H9 (cell line): ENCODE measurements around the gene MLIP. TPM values are rescaled to one million over a fixed set of nuclear protein-coding genes. Genes with fewer than 3 reads are reported as not detected.

Source experiments
- DNase-seq: peaks from one replicate; pipeline ENCODE4 v3.0.0-alpha.2; 2017
- H2AFZ ChIP-seq: one replicate; pipeline ENCODE4 v1.6.1; 2013; ENCODE audit warnings: mild to moderate bottlenecking, low read length, control low read depth, moderate library complexity
- H2AK5ac ChIP-seq: 2 replicates; pipeline ENCODE4 v1.6.1; 2013; ENCODE audit warnings: low read length, control low read depth, mixed read lengths; ENCODE audit not compliant: insufficient read length
- H2BK120ac ChIP-seq: one replicate; pipeline ENCODE4 v1.6.1; 2013; ENCODE audit warnings: low read depth, mild to moderate bottlenecking, low read length, control low read depth, inconsistent platforms; ENCODE audit not compliant: poor library complexity, severe bottlenecking
- H2BK12ac ChIP-seq: 2 replicates; pipeline ENCODE4 v1.6.1; 2013; ENCODE audit warnings: low read length, control low read depth, mixed read lengths, low read depth; ENCODE audit not compliant: insufficient read length
- H2BK15ac ChIP-seq: 2 replicates; pipeline ENCODE4 v1.6.1; 2013; ENCODE audit warnings: low read depth, low read length, control low read depth
- H2BK20ac ChIP-seq: one replicate; pipeline ENCODE4 v1.6.1; 2013; ENCODE audit warnings: low read depth, mild to moderate bottlenecking, low read length, control low read depth, inconsistent platforms; ENCODE audit not compliant: poor library complexity, severe bottlenecking
- H2BK5ac ChIP-seq: 2 replicates; pipeline ENCODE4 v1.6.1; 2013; ENCODE audit warnings: low read length, control low read depth, mixed read lengths; ENCODE audit not compliant: insufficient read length
- H3K14ac ChIP-seq: 2 replicates; pipeline ENCODE4 v1.6.1; 2013; ENCODE audit warnings: low read length, control low read depth; ENCODE audit not compliant: insufficient read depth
- H3K18ac ChIP-seq: 2 replicates; pipeline ENCODE4 v1.6.1; 2013; ENCODE audit warnings: low read depth, mild to moderate bottlenecking, mixed read lengths, low read length, control low read depth; ENCODE audit not compliant: insufficient read length
- H3K23ac ChIP-seq: 2 replicates; pipeline ENCODE4 v1.6.1; 2013; ENCODE audit warnings: low read length, control low read depth, mixed read lengths, low read depth; ENCODE audit not compliant: insufficient read length
- H3K23me2 ChIP-seq: 2 replicates; pipeline ENCODE4 v1.6.1; 2013; ENCODE audit warnings: low read depth, mild to moderate bottlenecking, mixed read lengths, low read length, control low read depth; ENCODE audit not compliant: insufficient read length, poor library complexity, severe bottlenecking
- H3K27ac ChIP-seq: 2 replicates; pipeline ENCODE4 v1.5.1; 2013; ENCODE audit warnings: low read length, control low read depth, mixed read lengths, low read depth; ENCODE audit not compliant: insufficient read length
- H3K27me3 ChIP-seq: 2 replicates; pipeline ENCODE4 v1.6.1; 2013; ENCODE audit warnings: low read length, control low read depth, inconsistent platforms; ENCODE audit not compliant: insufficient read depth
- H3K4ac ChIP-seq: 2 replicates; pipeline ENCODE4 v1.6.1; 2013; ENCODE audit warnings: low read depth, mild to moderate bottlenecking, control low read depth, inconsistent platforms, low read length, moderate library complexity
- H3K4me1 ChIP-seq: 2 replicates; pipeline ENCODE4 v1.6.1; 2013; ENCODE audit warnings: low read length, control low read depth, inconsistent platforms; ENCODE audit not compliant: insufficient read depth
- H3K4me2 ChIP-seq: 2 replicates; pipeline ENCODE4 v1.6.1; 2013; ENCODE audit warnings: low read length, control low read depth, mixed read lengths; ENCODE audit not compliant: insufficient read length, insufficient read depth
- H3K56ac ChIP-seq: 2 replicates; pipeline ENCODE4 v1.6.1; 2013; ENCODE audit warnings: low read depth, mild to moderate bottlenecking, mixed read lengths, low read length, control low read depth; ENCODE audit not compliant: insufficient read length
- H3K79me1 ChIP-seq: 2 replicates; pipeline ENCODE4 v1.6.1; 2013; ENCODE audit warnings: low read depth, mild to moderate bottlenecking, moderate library complexity, low read length, control low read depth, inconsistent platforms; ENCODE audit not compliant: insufficient read depth, poor library complexity, severe bottlenecking
- H3K79me2 ChIP-seq: 2 replicates; pipeline ENCODE4 v1.6.1; 2013; ENCODE audit warnings: low read length, control low read depth, inconsistent platforms; ENCODE audit not compliant: insufficient read depth
- H3K9ac ChIP-seq: 2 replicates; pipeline ENCODE4 v1.6.1; 2013; ENCODE audit warnings: low read length, control low read depth, mixed read lengths; ENCODE audit not compliant: insufficient read length; ENCODE audit errors: extremely low read depth
- H3K9me3 ChIP-seq: one replicate; pipeline ENCODE4 v1.6.1; 2013; ENCODE audit warnings: low read depth, low read length, inconsistent platforms; ENCODE audit not compliant: control insufficient read depth
- H3T11ph ChIP-seq: one replicate; pipeline ENCODE4 v1.6.1; 2013; ENCODE audit warnings: mild to moderate bottlenecking, low read length, control low read depth, inconsistent platforms
- H4K20me1 ChIP-seq: one replicate; pipeline ENCODE4 v1.6.1; 2013; ENCODE audit not compliant: control insufficient read depth, insufficient read length, insufficient read depth
- H4K5ac ChIP-seq: 2 replicates; pipeline ENCODE4 v1.6.1; 2013; ENCODE audit warnings: low read depth, mild to moderate bottlenecking, mixed read lengths, low read length, control low read depth; ENCODE audit not compliant: insufficient read length
- H4K8ac ChIP-seq: replicated peaks from 2 replicates; pipeline ENCODE4 v1.6.1; 2013; ENCODE audit warnings: low read length, control low read depth, mixed read lengths, low read depth; ENCODE audit not compliant: insufficient read length
- H4K91ac ChIP-seq: 2 replicates; pipeline ENCODE4 v1.6.1; 2013; ENCODE audit warnings: low read depth, mild to moderate bottlenecking, moderate library complexity, mixed read lengths, low read length, control low read depth; ENCODE audit not compliant: insufficient read length
- H3K27ac Mint-ChIP-seq, 3 experiments: 2 replicates in 2 of 3; 3 replicates in 1 of 3; pipeline ENCODE4 v1.8.0; 2020 to 2021; ENCODE audit warnings: mixed read lengths in 3 of 3, mild to moderate bottlenecking in 1 of 3, moderate library complexity in 1 of 3
- H3K27me3 Mint-ChIP-seq: 2 replicates; pipeline ENCODE4 v1.8.0; 2021; ENCODE audit warnings: low read depth, mild to moderate bottlenecking, moderate library complexity, mixed read lengths
- H3K36me3 Mint-ChIP-seq, 3 experiments: 2 replicates in 2 of 3; 3 replicates in 1 of 3; pipeline ENCODE4 v1.8.0; 2020 to 2021; ENCODE audit warnings: low read depth in 3 of 3, mixed read lengths in 3 of 3; ENCODE audit not compliant: insufficient read depth in 1 of 3
- H3K4me1 Mint-ChIP-seq, 2 experiments: 2 replicates each; pipeline ENCODE4 v1.8.0; 2020; ENCODE audit warnings: mixed read lengths in 2 of 2
- H3K4me3 Mint-ChIP-seq, 2 experiments: 2 replicates in 1 of 2; 3 replicates in 1 of 2; pipeline ENCODE4 v1.8.0; 2020 to 2021; ENCODE audit warnings: mild to moderate bottlenecking in 2 of 2, mixed read lengths in 2 of 2, moderate library complexity in 1 of 2
- H3K9me3 Mint-ChIP-seq, 2 experiments: 2 replicates in 1 of 2; 3 replicates in 1 of 2; pipeline ENCODE4 v1.8.0; 2020; ENCODE audit warnings: mild to moderate bottlenecking in 2 of 2, mixed read lengths in 2 of 2, moderate library complexity in 1 of 2
- CTCF ChIP-seq: fragments of 200-600 bp; sonication (generic); conservative IDR thresholded peaks from 3 replicates; pipeline ENCODE4 v1.8.0; 2021; ENCODE audit warnings: antibody characterized with exemption, mild to moderate bottlenecking
- WGBS: extraction: QIAGEN DNeasy Blood & Tissue Kit; methylation state at CpG from one replicate; pipeline ENCODE4 v1.1.7; 2013; ENCODE audit warnings: missing lambda C conversion rate, low lambda C conversion rate, mixed read lengths; ENCODE audit not compliant: insufficient read length; ENCODE audit errors: extremely low coverage; 5-methylcytosine and 5-hydroxymethylcytosine counted together
- total RNA-seq: library from RNA; stranded (reverse); gene quantifications from 2 replicates; pipeline ENCODE4 v1.2.1, GENCODE V29; 2021

Gene MLIP
- total RNA-seq, 1 experiment from 2014 or later: not detected

GRCh38 chr6:54284161-54284860 is 173.1 kb downstream of the MLIP start:
- Mint-ChIP-seq H3K9me3 (no peaks in the 10 kb centered on the region), H3K4me3 (no peak overlapping the region), H3K27me3 (no peaks in the 10 kb centered on the region), H3K36me3 (no peaks in the 10 kb centered on the region), H3K4me1 (no peaks in the 10 kb centered on the region), H3K27ac (no peak overlapping the region)
- Histone ChIP-seq H3K23ac (no peak overlapping the region), H4K20me1 (no peaks in the 10 kb centered on the region), H3K27ac (no peak overlapping the region), H4K5ac (no peak overlapping the region), H3T11ph (no peak overlapping the region), H2BK20ac (no peak overlapping the region), H2AFZ (no peak overlapping the region), H3K79me1 (no peaks in the 10 kb centered on the region), H2BK12ac (no peak overlapping the region), H3K4me2 (no peak overlapping the region), H2BK120ac (no peak overlapping the region), H3K14ac (no peak overlapping the region), H3K9ac (no peak overlapping the region), H3K9me3 (no peaks in the 10 kb centered on the region), H3K23me2 (no peaks in the 10 kb centered on the region), H3K4me1 (no peaks in the 10 kb centered on the region), H4K91ac (no peak overlapping the region), H3K4ac (no peak overlapping the region), H2BK5ac (no peak overlapping the region), H3K79me2 (no peaks in the 10 kb centered on the region), H3K18ac (no peak overlapping the region), H4K8ac (no peak overlapping the region), H3K56ac (no peak overlapping the region), H3K27me3 (no peaks in the 10 kb centered on the region), H2AK5ac (no peak overlapping the region), H2BK15ac (no peak overlapping the region)
- no peak for DNase-seq
- TF ChIP-seq CTCF: no peak
- WGBS: no CpG with 5 or more reads among the region's 3 CpGs
